ENCODE measurements around the gene SFT2D2. TPM values are rescaled to one million over a fixed set of nuclear protein-coding genes. Genes with fewer than 3 reads are reported as not detected.

SFT2D2 gene
- total and polyA plus RNA-seq, 2 of the 8 experiments (the other 6 are each of a cell fraction or from before 2014, with no cell fraction given), result 9.0 to 29.0 TPM

DNA sequence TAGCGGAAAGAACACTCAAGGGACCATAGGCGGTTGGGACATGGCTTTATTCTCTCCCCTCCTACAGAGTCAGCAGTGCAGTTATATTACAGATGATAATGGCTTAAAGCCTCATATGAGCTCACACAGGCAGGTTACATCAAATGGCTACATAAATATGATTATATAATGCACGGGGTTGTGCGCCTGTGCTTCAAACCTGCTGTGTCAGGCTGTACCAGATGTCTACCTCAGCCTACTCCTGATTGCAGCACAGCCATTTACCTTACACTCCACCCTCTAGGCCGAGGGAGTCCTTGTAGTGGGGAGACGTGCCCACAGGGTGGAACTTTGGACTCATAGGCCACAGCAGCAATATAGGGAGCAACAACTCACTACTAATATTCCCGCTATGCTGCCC is 38.5 kb downstream of the SFT2D2 start:
- no peaks in the 10 kb centered on the region for H4K20me1 ChIP-seq (replicated peaks in 1 of 2; ENCODE audit: control insufficient read depth in 1 of 2, insufficient read depth in 2 of 2, low read length in 2 of 2)
- 94% methylated on average over 7 of the region's 7 CpGs; no CpG with 5 or more reads in 1 of the 2 experiments for WGBS, 2 experiments (ENCODE audit: extremely low coverage in 1 of 2, insufficient coverage in 1 of 2, insufficient read length in 1 of 2, insufficient replicate concordance in 2 of 2, low coverage in 1 of 2, low lambda C conversion rate in 2 of 2, missing lambda C conversion rate in 1 of 2)
- H3K27me3 ChIP-seq (replicated peaks in 1 of 4; ENCODE audit: control insufficient read depth in 3 of 4, extremely low read depth in 1 of 4, insufficient read depth in 3 of 4, low read length in 3 of 4), result no peaks in the 10 kb centered on the region
- no peak overlapping the region for H3K23ac ChIP-seq (ENCODE audit: insufficient read length)
- no peak overlapping the region for H3K4me3 ChIP-seq (ENCODE audit: extremely low read depth in 1 of 4, insufficient read depth in 2 of 4, low read depth in 3 of 4, low read length in 4 of 4)
- ChIA-PET CTCF (ENCODE audit: partially characterized antibody) (interaction anchor here (1.1 to 3.3 kb wide), 2 partner anchors 29 to 101 kb away, joined by 3 to 17 read pairs; no protein-coding TSS in a partner anchor), POLR2A (ENCODE audit: partially characterized antibody) (no interaction called here)
- H2BK12ac ChIP-seq (ENCODE audit: low read depth, low read length), result no peak overlapping the region
- H3K18ac ChIP-seq (ENCODE audit: extremely low read depth, low read length), result no peak overlapping the region
- peaks cover under 1 to 8% (median 4%) of the 10 kb centered on the region in 4 experiments; a peak in 3 of 7 replicates for H3K4me1 ChIP-seq (replicated peaks in 1 of 4; ENCODE audit: control insufficient read depth in 3 of 4, insufficient read depth in 4 of 4, low read length in 3 of 4)
- no peak overlapping the region for H3K4me2 ChIP-seq (ENCODE audit: insufficient read depth in 1 of 2, low read depth in 2 of 2, low read length in 2 of 2)
- H4K5ac ChIP-seq (ENCODE audit: insufficient read length, low read depth, low read length), result no peak overlapping the region
- DNase-seq (ENCODE audit: low read depth in 1 of 2, low spot score in 2 of 2) (no peak), FAIRE-seq (no peak)
- H4K91ac ChIP-seq (replicated peaks; ENCODE audit: insufficient read length, low read length), result no peak overlapping the region
- no peak overlapping the region for H2BK20ac ChIP-seq (ENCODE audit: low read length)
- no peak overlapping the region for H2AK5ac ChIP-seq (ENCODE audit: low read depth, low read length)
- H3K79me1 ChIP-seq (ENCODE audit: low read depth, low read length), result no peaks in the 10 kb centered on the region
- H3K14ac ChIP-seq (ENCODE audit: insufficient read length), result no peak overlapping the region
- no peak overlapping the region; the same call in 1 of the 2 replicates for H4K8ac ChIP-seq (ENCODE audit: extremely low read depth, insufficient read depth, low read length)
- no peaks in the 10 kb centered on the region for H3K79me2 ChIP-seq (ENCODE audit: control insufficient read depth in 1 of 2, insufficient read depth in 2 of 2, low read length in 2 of 2)
- no peak overlapping the region for H2BK5ac ChIP-seq (ENCODE audit: low read depth, low read length)
- no peak overlapping the region for H2AFZ ChIP-seq (ENCODE audit: low read length)
- no peaks in the 10 kb centered on the region for H3K23me2 ChIP-seq (ENCODE audit: low read depth, low read length)
- H3K9ac ChIP-seq (replicated peaks in 1 of 4; ENCODE audit: extremely low read depth in 1 of 4, low read depth in 3 of 4, low read length in 3 of 4), result no peak overlapping the region
- H3K4ac ChIP-seq (replicated peaks; ENCODE audit: insufficient read length, low read depth, low read length), result no peak overlapping the region
- 0 out of 8 replicates have a peak, but pooled peaks cover 0 to 3% (median 0%) of the 10 kb centered on the region in 4 experiments for H3K36me3 ChIP-seq (ENCODE audit: control insufficient read depth in 2 of 4, insufficient read depth in 4 of 4, low read length in 3 of 4)
- H2BK120ac ChIP-seq (replicated peaks; ENCODE audit: low read depth, low read length), result no peak overlapping the region
- H3K27ac ChIP-seq (ENCODE audit: low read depth, low read length), result no peak overlapping the region
- H2BK15ac ChIP-seq (ENCODE audit: low read length), result no peak overlapping the region
- H3K9me3 ChIP-seq (ENCODE audit: insufficient read depth in 2 of 2, low read depth in 1 of 2, low read length in 1 of 2), result peaks cover 0 to 4% of the 10 kb centered on the region in 2 experiments; a peak in 1 of 4 replicates
- H3K56ac ChIP-seq (replicated peaks; ENCODE audit: insufficient read length, low read depth, low read length), result no peak overlapping the region
- no peak for TF ChIP-seq CTBP2 (IDR thresholded peaks at IDR 0.05; ENCODE audit: borderline replicate concordance, insufficient read depth, insufficient read length, low read length)
- TF ChIP-seq USF2 (IDR thresholded peaks at IDR 0.05; ENCODE audit: low read length), result no peak
- no peak for TF ChIP-seq BACH1 (IDR thresholded peaks at IDR 0.05; ENCODE audit: low read length)
- TF ChIP-seq KDM1A (IDR thresholded peaks at IDR 0.05; ENCODE audit: borderline replicate concordance, low read length), result no peak
- no peak for TF ChIP-seq RAD21 (IDR thresholded peaks at IDR 0.05 in 1 of 2, conservative IDR thresholded peaks at IDR 0.05 in 1 of 2; ENCODE audit: low read depth in 2 of 2, low read length in 2 of 2)
- no peak for TF ChIP-seq CHD1 (IDR thresholded peaks at IDR 0.05; ENCODE audit: low read depth, low read length)
- TF ChIP-seq SP1 (IDR thresholded peaks at IDR 0.05; ENCODE audit: low read depth, low read length), result no peak
- TF ChIP-seq POLR2A (IDR thresholded peaks at IDR 0.05; ENCODE audit: control extremely low read depth in 1 of 2, low read depth in 2 of 2, low read length in 2 of 2), result no peak
- no peak for TF ChIP-seq CREB1 (IDR thresholded peaks at IDR 0.05)
- TF ChIP-seq BCL11A (IDR thresholded peaks at IDR 0.05; ENCODE audit: low read depth in 2 of 2, low read length in 2 of 2), result no peak
- TF ChIP-seq PHF8 (conservative IDR thresholded peaks at IDR 0.05; ENCODE audit: low read depth, low read length), result no peak
- TF ChIP-seq TAF1 (IDR thresholded peaks at IDR 0.05; ENCODE audit: low read depth, low read length), result no peak

Data from H1 (cell line).